ENCODE data around the gene ADAMTS6.

The ADAMTS6 gene

GRCh38 chr5:65263321-65263720, 218.4 kb downstream of the ADAMTS6 start:
- Mint-ChIP-seq H3K27ac (no peak overlapping the region), H3K4me3 (no peak overlapping the region), H3K36me3 (peaks cover 16% of the 10 kb centered on the region), H3K4me1 (no peaks in the 10 kb centered on the region), H3K9me3 (peaks cover 1% of the 10 kb centered on the region), H3K27me3 (no peaks in the 10 kb centered on the region)
- no peak for DNase-seq (ENCODE audit: low spot score in 2 of 2)
- ATAC-seq (ENCODE audit: low read depth): no peak

GRCh38 chr5:65262649-65263059, 219.1 kb downstream of the ADAMTS6 start:
- ATAC-seq (ENCODE audit: low read depth): no peak
- Mint-ChIP-seq H3K4me1 (no peaks in the 10 kb centered on the region), H3K4me3 (no peak overlapping the region), H3K27me3 (no peaks in the 10 kb centered on the region), H3K27ac (no peak overlapping the region), H3K36me3 (peaks cover 20% of the 10 kb centered on the region), H3K9me3 (peaks cover 1% of the 10 kb centered on the region)
- DNase-seq (ENCODE audit: low spot score in 2 of 2): no peak

DNA sequence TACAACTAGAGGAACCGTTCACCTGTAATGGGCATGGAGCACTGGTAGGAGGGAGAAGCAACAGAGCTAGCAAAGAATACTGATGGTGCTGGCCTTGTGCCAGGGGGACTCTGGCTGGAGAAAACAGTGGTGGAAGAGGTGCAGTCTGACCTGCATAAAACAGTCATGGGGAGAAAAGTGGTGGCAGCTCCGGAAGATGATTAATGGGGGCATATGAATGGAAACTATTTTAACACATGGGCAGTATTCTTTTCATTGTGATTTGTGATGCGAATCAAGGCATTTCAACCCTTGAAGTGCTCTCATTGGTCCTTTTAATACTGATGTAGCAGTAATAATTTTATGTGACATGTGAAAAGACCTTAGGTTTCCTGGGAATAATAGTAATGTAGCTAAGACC, 219.6 kb downstream of the ADAMTS6 start:
- no peaks in the 10 kb centered on the region for H3K4me1 Mint-ChIP-seq
- no peak for ATAC-seq (ENCODE audit: low read depth)
- no peak overlapping the region for H3K27ac Mint-ChIP-seq
- no peak for DNase-seq (ENCODE audit: low spot score in 2 of 2)
- peaks cover 20% of the 10 kb centered on the region for H3K36me3 Mint-ChIP-seq
- H3K27me3 Mint-ChIP-seq: no peaks in the 10 kb centered on the region
- H3K4me3 Mint-ChIP-seq: no peak overlapping the region
- peaks cover 1% of the 10 kb centered on the region for H3K9me3 Mint-ChIP-seq

DNA sequence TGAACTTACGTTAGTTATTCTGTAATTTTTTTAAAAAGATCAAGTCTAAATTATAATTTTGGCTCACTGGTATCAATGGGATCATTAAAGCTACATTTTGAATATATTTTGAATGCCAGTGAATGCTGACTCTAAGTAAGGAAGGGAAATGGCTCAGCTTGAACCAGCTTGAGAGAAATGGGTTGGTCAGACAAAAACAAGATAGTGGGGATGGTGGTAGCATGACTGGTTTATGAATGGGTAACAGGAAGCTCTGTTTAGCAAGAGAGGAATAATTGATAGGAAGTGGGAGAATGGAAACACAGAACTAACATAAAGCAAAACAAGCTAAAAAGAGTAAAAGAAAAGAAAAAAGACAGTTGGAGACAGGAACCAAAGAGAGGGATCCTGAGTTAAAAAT, 220.2 kb downstream of the ADAMTS6 start:
- no peak for ATAC-seq (ENCODE audit: low read depth)
- no peaks in the 10 kb centered on the region for H3K4me1 Mint-ChIP-seq
- H3K9me3 Mint-ChIP-seq: peaks cover 1% of the 10 kb centered on the region
- no peak for DNase-seq (ENCODE audit: low spot score in 2 of 2)
- H3K27ac Mint-ChIP-seq: no peak overlapping the region
- H3K4me3 Mint-ChIP-seq: no peak overlapping the region
- peaks cover 20% of the 10 kb centered on the region for H3K36me3 Mint-ChIP-seq
- H3K27me3 Mint-ChIP-seq: no peaks in the 10 kb centered on the region

DNA sequence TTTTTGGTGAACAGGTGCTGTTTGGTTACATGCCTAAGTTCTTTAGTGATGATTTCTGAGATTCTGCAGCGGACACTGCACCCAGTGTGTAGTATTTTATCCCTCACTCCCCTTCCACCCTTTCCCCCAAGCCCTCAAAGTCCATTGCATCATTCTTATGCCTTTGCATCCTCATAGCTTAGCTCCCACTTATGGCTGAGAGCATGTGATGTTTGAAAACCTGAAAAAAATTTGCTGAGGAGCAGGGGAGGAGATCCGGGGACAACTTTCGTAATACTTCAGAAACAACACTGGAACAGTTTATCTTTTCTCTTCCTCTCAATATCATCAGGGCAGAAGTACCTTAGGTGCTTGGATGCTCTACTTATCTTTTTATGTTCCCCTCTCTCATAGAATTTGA, 226.4 kb downstream of the ADAMTS6 start:
- no peak overlapping the region for H3K27ac Mint-ChIP-seq
- DNase-seq (ENCODE audit: low spot score in 2 of 2): no peak
- H3K27me3 Mint-ChIP-seq: no peaks in the 10 kb centered on the region
- no peaks in the 10 kb centered on the region for H3K4me1 Mint-ChIP-seq
- ATAC-seq (ENCODE audit: low read depth): no peak
- H3K9me3 Mint-ChIP-seq: peaks cover 1% of the 10 kb centered on the region
- peaks cover 18% of the 10 kb centered on the region for H3K36me3 Mint-ChIP-seq
- H3K4me3 Mint-ChIP-seq: no peak overlapping the region

DNA sequence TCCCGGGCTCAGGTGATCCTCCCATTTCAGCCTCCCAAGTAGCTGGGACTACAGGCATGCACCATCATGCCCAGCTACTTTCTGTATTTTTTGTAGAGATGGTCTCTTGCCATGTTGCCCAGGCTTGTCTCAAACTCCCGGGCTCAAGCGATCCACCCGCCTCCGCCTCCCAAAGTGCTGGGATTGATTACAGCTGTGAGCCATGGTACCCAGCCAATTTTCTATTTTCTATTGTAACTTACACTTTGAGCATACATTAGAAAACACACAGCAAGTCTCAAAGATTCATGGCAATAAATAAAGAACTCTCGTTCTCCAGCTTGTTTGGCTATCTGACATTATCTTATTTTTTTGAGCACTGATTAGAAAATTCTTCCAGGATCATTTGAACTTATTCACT, 228.7 kb downstream of the ADAMTS6 start:
- H3K36me3 Mint-ChIP-seq: peaks cover under 1% of the 10 kb centered on the region
- no peak overlapping the region for H3K4me3 Mint-ChIP-seq
- H3K27ac Mint-ChIP-seq: no peak overlapping the region
- no peak for ATAC-seq (ENCODE audit: low read depth)
- no peaks in the 10 kb centered on the region for H3K9me3 Mint-ChIP-seq
- H3K27me3 Mint-ChIP-seq: no peaks in the 10 kb centered on the region
- H3K4me1 Mint-ChIP-seq: no peaks in the 10 kb centered on the region
- DNase-seq (ENCODE audit: low spot score in 2 of 2): no peak

- Mint-ChIP-seq H3K4me1 (no peaks in the 10 kb centered on the region), H3K9me3 (no peaks in the 10 kb centered on the region), H3K36me3 (no peaks in the 10 kb centered on the region), H3K27me3 (no peaks in the 10 kb centered on the region), H3K27ac (no peak overlapping the region), H3K4me3 (no peak overlapping the region)
- DNase-seq (ENCODE audit: low spot score in 2 of 2) (no peak), ATAC-seq (ENCODE audit: low read depth) (no peak)
Measured at GRCh38 chr5:65248896-65249295, 232.8 kb downstream of the ADAMTS6 start.

- DNase-seq (ENCODE audit: low spot score in 2 of 2) (no peak), ATAC-seq (ENCODE audit: low read depth) (no peak)
- Mint-ChIP-seq H3K27me3 (no peaks in the 10 kb centered on the region), H3K36me3 (no peaks in the 10 kb centered on the region), H3K9me3 (no peaks in the 10 kb centered on the region), H3K4me3 (no peak overlapping the region), H3K27ac (no peak overlapping the region), H3K4me1 (no peaks in the 10 kb centered on the region)
Measured at GRCh38 chr5:65247594-65247993, 234.1 kb downstream of the ADAMTS6 start.

- H3K27ac Mint-ChIP-seq: no peak overlapping the region
- H3K4me1 Mint-ChIP-seq: no peaks in the 10 kb centered on the region
- H3K27me3 Mint-ChIP-seq: no peaks in the 10 kb centered on the region
- H3K9me3 Mint-ChIP-seq: no peaks in the 10 kb centered on the region
- H3K4me3 Mint-ChIP-seq: no peak overlapping the region
- H3K36me3 Mint-ChIP-seq: no peaks in the 10 kb centered on the region
- no peak for ATAC-seq (ENCODE audit: low read depth)
- no peak for DNase-seq (ENCODE audit: low spot score in 2 of 2)
Measured at GRCh38 chr5:65246741-65247140, 235.0 kb downstream of the ADAMTS6 start.

- ATAC-seq (ENCODE audit: low read depth) (no peak), DNase-seq (ENCODE audit: low spot score in 2 of 2) (no peak)
- H3K4me1 Mint-ChIP-seq: no peaks in the 10 kb centered on the region
- H3K27ac Mint-ChIP-seq: no peak overlapping the region
- no peaks in the 10 kb centered on the region for H3K27me3 Mint-ChIP-seq
- peaks cover 6% of the 10 kb centered on the region for H3K36me3 Mint-ChIP-seq
- no peak overlapping the region for H3K4me3 Mint-ChIP-seq
- H3K9me3 Mint-ChIP-seq: no peaks in the 10 kb centered on the region
Measured at GRCh38 chr5:65244031-65244430, 237.7 kb downstream of the ADAMTS6 start.

- DNase-seq (ENCODE audit: low spot score in 2 of 2): no peak
- H3K27me3 Mint-ChIP-seq: no peaks in the 10 kb centered on the region
- H3K36me3 Mint-ChIP-seq: peaks cover 7% of the 10 kb centered on the region
- no peaks in the 10 kb centered on the region for H3K4me1 Mint-ChIP-seq
- no peak overlapping the region for H3K4me3 Mint-ChIP-seq
- ATAC-seq (ENCODE audit: low read depth): no peak
- no peak overlapping the region for H3K27ac Mint-ChIP-seq
- H3K9me3 Mint-ChIP-seq: peaks cover under 1% of the 10 kb centered on the region
Measured at GRCh38 chr5:65243161-65243560, 238.6 kb downstream of the ADAMTS6 start.

- no peaks in the 10 kb centered on the region for H3K4me1 Mint-ChIP-seq
- DNase-seq (ENCODE audit: low spot score in 2 of 2): no peak
- no peaks in the 10 kb centered on the region for H3K27me3 Mint-ChIP-seq
- no peak overlapping the region for H3K27ac Mint-ChIP-seq
- peaks cover 22% of the 10 kb centered on the region for H3K9me3 Mint-ChIP-seq
- ATAC-seq (ENCODE audit: low read depth): no peak
- peaks cover 36% of the 10 kb centered on the region for H3K36me3 Mint-ChIP-seq
- H3K4me3 Mint-ChIP-seq: no peak overlapping the region
Measured at GRCh38 chr5:65229841-65230240, 251.9 kb downstream of the ADAMTS6 start.

GRCh38 chr5:65213921-65214525, 267.7 kb downstream of the ADAMTS6 start:
- DNase-seq (ENCODE audit: low spot score in 2 of 2): no peak
- Mint-ChIP-seq H3K36me3 (peaks cover 25% of the 10 kb centered on the region), H3K27ac (no peak overlapping the region), H3K27me3 (no peaks in the 10 kb centered on the region), H3K9me3 (no peaks in the 10 kb centered on the region), H3K4me1 (no peaks in the 10 kb centered on the region), H3K4me3 (no peak overlapping the region)
- no peak for ATAC-seq (ENCODE audit: low read depth)

- ATAC-seq (ENCODE audit: low read depth): no peak
- Mint-ChIP-seq H3K36me3 (peaks cover 23% of the 10 kb centered on the region), H3K4me1 (no peaks in the 10 kb centered on the region), H3K9me3 (no peaks in the 10 kb centered on the region), H3K27ac (no peak overlapping the region), H3K27me3 (no peaks in the 10 kb centered on the region), H3K4me3 (no peak overlapping the region)
- no peak for DNase-seq (ENCODE audit: low spot score in 2 of 2)
Measured at GRCh38 chr5:65209341-65209740, 272.4 kb downstream of the ADAMTS6 start.

GRCh38 chr5:65204966-65205365, 276.8 kb downstream of the ADAMTS6 start:
- no peaks in the 10 kb centered on the region for H3K27me3 Mint-ChIP-seq
- ATAC-seq (ENCODE audit: low read depth) (no peak), DNase-seq (ENCODE audit: low spot score in 2 of 2) (no peak)
- H3K9me3 Mint-ChIP-seq: no peaks in the 10 kb centered on the region
- H3K4me3 Mint-ChIP-seq: no peak overlapping the region
- H3K36me3 Mint-ChIP-seq: peaks cover 7% of the 10 kb centered on the region
- no peaks in the 10 kb centered on the region for H3K4me1 Mint-ChIP-seq
- no peak overlapping the region for H3K27ac Mint-ChIP-seq

All from memory B cell (primary cell).